Hepatocyte (in vitro differentiated cells): Measurements from ENCODE around the gene GRID2. TPM values are rescaled to one million over a fixed set of nuclear protein-coding genes. Genes with fewer than 3 reads are reported as not detected.

ENCODE experiments used
- DNase-seq: peaks from one replicate; pipeline ENCODE4 v3.0.0-alpha.2; 2016; ENCODE audit warnings: low spot score
- H2AFZ ChIP-seq: fragments of 200-600 bp; sonication (generic); 2 replicates; pipeline ENCODE4 v1.6.0; 2016; ENCODE audit warnings: antibody characterized with exemption, mild to moderate bottlenecking
- H3K27ac ChIP-seq: fragments of 200-600 bp; sonication (generic); 2 replicates; pipeline ENCODE4 v1.5.1; 2016; ENCODE audit warnings: mild to moderate bottlenecking
- H3K27me3 ChIP-seq: fragments of 200-600 bp; sonication (generic); 2 replicates; pipeline ENCODE4 v1.6.1; 2016
- H3K36me3 ChIP-seq: fragments of 200-600 bp; sonication (generic); replicated peaks from 2 replicates; pipeline ENCODE4 v1.5.1; 2016; ENCODE audit warnings: low read depth; ENCODE audit not compliant: insufficient read depth
- H3K4me1 ChIP-seq: fragments of 200-600 bp; sonication (generic); 2 replicates; pipeline ENCODE4 v1.5.1; 2016; ENCODE audit warnings: mild to moderate bottlenecking, moderate library complexity; ENCODE audit not compliant: insufficient read depth
- H3K4me2 ChIP-seq: fragments of 200-600 bp; sonication (generic); 2 replicates; pipeline ENCODE4 v1.6.0; 2016
- H3K4me3 ChIP-seq: fragments of 200-600 bp; sonication (generic); 2 replicates; pipeline ENCODE4 v1.5.1; 2016; ENCODE audit warnings: mild to moderate bottlenecking
- H3K79me2 ChIP-seq: fragments of 200-600 bp; sonication (generic); 2 replicates; pipeline ENCODE4 v1.6.0; 2017; ENCODE audit warnings: mild to moderate bottlenecking
- H3K9me2 ChIP-seq: fragments of 200-600 bp; sonication (generic); replicated peaks from 2 replicates; pipeline ENCODE4 v1.6.0; 2017; ENCODE audit warnings: mild to moderate bottlenecking; ENCODE audit not compliant: insufficient read depth
- H3K9me3 ChIP-seq: fragments of 200-600 bp; sonication (generic); 2 replicates; pipeline ENCODE4 v1.5.1; 2016; ENCODE audit warnings: low read depth, mild to moderate bottlenecking
- H4K20me1 ChIP-seq: fragments of 200-600 bp; sonication (generic); 2 replicates; pipeline ENCODE4 v1.6.0; 2016; ENCODE audit warnings: mild to moderate bottlenecking; ENCODE audit not compliant: insufficient read depth, poor library complexity, severe bottlenecking
- CTCF ChIP-seq: fragments of 200-600 bp; sonication (generic); IDR thresholded peaks from 2 replicates; pipeline ENCODE4 v1.5.1; 2016; ENCODE audit warnings: antibody characterized with exemption, mild to moderate bottlenecking; ENCODE audit not compliant: poor library complexity
- EZH2 ChIP-seq: fragments of 200-600 bp; sonication (generic); IDR thresholded peaks from 2 replicates; pipeline ENCODE4 v1.6.1; 2016; ENCODE audit warnings: antibody characterized with exemption, mild to moderate bottlenecking, borderline replicate concordance
- EZH2phosphoT487 ChIP-seq: fragments of 200-600 bp; sonication (generic); IDR thresholded peaks from one replicate; pipeline ENCODE4 v1.6.1; 2018; ENCODE audit warnings: antibody characterized with exemption, mild to moderate bottlenecking, low read depth, moderate library complexity; ENCODE audit not compliant: unreplicated experiment, severe bottlenecking
- WGBS: methylation state at CpG from one replicate; pipeline ENCODE4 v1.1.6; 2016; ENCODE audit warnings: low lambda C conversion rate; ENCODE audit errors: missing lambda C conversion rate; 5-methylcytosine and 5-hydroxymethylcytosine counted together
- polyA plus RNA-seq: library from polyadenylated mRNA; unstranded; fragments of >200 nt; fragmentation: Nextera tagmentation; extraction: Ambion mirVana; gene quantifications from 2 replicates; pipeline ENCODE4 v1.2.1, GENCODE V29; 2016
- total RNA-seq: library from RNA; depleted of rRNA; stranded (reverse); fragments of >200 nt; gene quantifications from 2 replicates; pipeline ENCODE4 v1.2.3, GENCODE V29; 2014

Gene GRID2
- total and polyA plus RNA-seq, 2 experiments from 2014 or later = 0.53 to 3.5 TPM

GRCh38 chr4:93337196-93337595, 1033.4 kb downstream of the GRID2 start:
- 82% methylated on average over 3 of the region's 3 CpGs for WGBS
- Histone ChIP-seq H3K4me3 (no peak overlapping the region), H3K27ac (no peak overlapping the region), H3K36me3 (no peaks in the 10 kb centered on the region), H3K9me2 (no peaks in the 10 kb centered on the region), H3K9me3 (no peaks in the 10 kb centered on the region), H2AFZ (no peak overlapping the region), H4K20me1 (no peaks in the 10 kb centered on the region), H3K27me3 (no peaks in the 10 kb centered on the region), H3K4me1 (no peaks in the 10 kb centered on the region), H3K79me2 (no peaks in the 10 kb centered on the region), H3K4me2 (no peak overlapping the region)
- DNase-seq = no peak
- no peak for TF ChIP-seq EZH2phosphoT487

- H3K9me2 ChIP-seq = no peaks in the 10 kb centered on the region
- H3K4me1 ChIP-seq = no peaks in the 10 kb centered on the region
- H3K79me2 ChIP-seq = no peaks in the 10 kb centered on the region
- TF ChIP-seq EZH2phosphoT487 = no peak
- TF ChIP-seq EZH2 = no peak
- no peak for TF ChIP-seq CTCF
- no peaks in the 10 kb centered on the region for H3K27me3 ChIP-seq
- no peaks in the 10 kb centered on the region for H4K20me1 ChIP-seq
- H3K4me2 ChIP-seq = no peak overlapping the region
- no peak overlapping the region for H3K27ac ChIP-seq
- H3K4me3 ChIP-seq = no peak overlapping the region
- H3K9me3 ChIP-seq = no peaks in the 10 kb centered on the region
- no peak overlapping the region for H2AFZ ChIP-seq
- H3K36me3 ChIP-seq = no peaks in the 10 kb centered on the region
- DNase-seq = no peak
- 72% methylated on average over 2 of the region's 2 CpGs for WGBS
Observed at GRCh38 chr4:93342738-93343137, 1039.0 kb downstream of the GRID2 start.

- no peak overlapping the region for H3K4me2 ChIP-seq
- no peak for DNase-seq
- H3K4me1 ChIP-seq = no peaks in the 10 kb centered on the region
- H3K9me3 ChIP-seq = no peaks in the 10 kb centered on the region
- no peaks in the 10 kb centered on the region for H4K20me1 ChIP-seq
- H3K4me3 ChIP-seq = no peak overlapping the region
- H3K79me2 ChIP-seq = no peaks in the 10 kb centered on the region
- TF ChIP-seq CTCF (no peak), EZH2 (no peak), EZH2phosphoT487 (no peak)
- no peak overlapping the region for H3K27ac ChIP-seq
- no peaks in the 10 kb centered on the region for H3K36me3 ChIP-seq
- no peaks in the 10 kb centered on the region for H3K9me2 ChIP-seq
- H3K27me3 ChIP-seq = no peaks in the 10 kb centered on the region
- 85% methylated on average over 4 of the region's 4 CpGs for WGBS
- H2AFZ ChIP-seq = no peak overlapping the region
Observed at GRCh38 chr4:93346840-93347239, 1043.1 kb downstream of the GRID2 start.

GRCh38 chr4:93348896-93349295, 1045.1 kb downstream of the GRID2 start:
- 95% methylated on average over 3 of the region's 3 CpGs for WGBS
- Histone ChIP-seq H3K27me3 (no peaks in the 10 kb centered on the region), H3K27ac (no peak overlapping the region), H3K4me2 (no peak overlapping the region), H3K9me2 (no peaks in the 10 kb centered on the region), H3K36me3 (no peaks in the 10 kb centered on the region), H3K4me3 (no peak overlapping the region), H3K4me1 (no peaks in the 10 kb centered on the region), H3K79me2 (no peaks in the 10 kb centered on the region), H4K20me1 (no peaks in the 10 kb centered on the region), H3K9me3 (no peaks in the 10 kb centered on the region), H2AFZ (no peak overlapping the region)
- no peak for DNase-seq
- TF ChIP-seq EZH2 (no peak), EZH2phosphoT487 (no peak), CTCF (no peak)
